GM12872 (cell line): Measurements from ENCODE around the gene MPHOSPH6.

ENCODE experiments used
- TF ChIP-seq, protein P1 (sequence below): IDR thresholded peaks from 3 replicates; pipeline ENCODE4 v1.5.1; 2011; ENCODE audit warnings: low read depth, mild to moderate bottlenecking, low read length, moderate library complexity; ENCODE audit not compliant: insufficient read depth

MPHOSPH6 gene

DNA sequence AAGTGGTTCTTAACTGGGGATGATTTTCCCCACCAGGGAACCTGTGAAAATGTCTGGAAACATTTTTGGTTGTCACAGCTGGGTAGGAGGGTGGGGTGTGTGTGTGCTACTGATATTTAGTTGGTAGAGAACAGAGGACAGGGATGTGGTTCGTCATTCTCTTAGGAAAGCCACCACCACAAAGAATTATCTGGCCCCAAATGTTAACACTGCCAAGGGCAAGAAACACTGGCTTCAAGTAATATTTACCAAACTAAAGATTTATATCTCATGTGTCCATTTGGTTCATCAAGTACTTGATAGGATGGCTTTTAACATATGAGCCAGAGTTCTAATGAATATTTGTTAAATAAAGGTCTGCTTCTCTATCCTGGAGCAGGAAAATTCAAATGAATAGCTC is 19.5 kb downstream of the MPHOSPH6 start:
- TF ChIP-seq, protein P1, sequence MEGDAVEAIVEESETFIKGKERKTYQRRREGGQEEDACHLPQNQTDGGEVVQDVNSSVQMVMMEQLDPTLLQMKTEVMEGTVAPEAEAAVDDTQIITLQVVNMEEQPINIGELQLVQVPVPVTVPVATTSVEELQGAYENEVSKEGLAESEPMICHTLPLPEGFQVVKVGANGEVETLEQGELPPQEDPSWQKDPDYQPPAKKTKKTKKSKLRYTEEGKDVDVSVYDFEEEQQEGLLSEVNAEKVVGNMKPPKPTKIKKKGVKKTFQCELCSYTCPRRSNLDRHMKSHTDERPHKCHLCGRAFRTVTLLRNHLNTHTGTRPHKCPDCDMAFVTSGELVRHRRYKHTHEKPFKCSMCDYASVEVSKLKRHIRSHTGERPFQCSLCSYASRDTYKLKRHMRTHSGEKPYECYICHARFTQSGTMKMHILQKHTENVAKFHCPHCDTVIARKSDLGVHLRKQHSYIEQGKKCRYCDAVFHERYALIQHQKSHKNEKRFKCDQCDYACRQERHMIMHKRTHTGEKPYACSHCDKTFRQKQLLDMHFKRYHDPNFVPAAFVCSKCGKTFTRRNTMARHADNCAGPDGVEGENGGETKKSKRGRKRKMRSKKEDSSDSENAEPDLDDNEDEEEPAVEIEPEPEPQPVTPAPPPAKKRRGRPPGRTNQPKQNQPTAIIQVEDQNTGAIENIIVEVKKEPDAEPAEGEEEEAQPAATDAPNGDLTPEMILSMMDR = no peak

DNA sequence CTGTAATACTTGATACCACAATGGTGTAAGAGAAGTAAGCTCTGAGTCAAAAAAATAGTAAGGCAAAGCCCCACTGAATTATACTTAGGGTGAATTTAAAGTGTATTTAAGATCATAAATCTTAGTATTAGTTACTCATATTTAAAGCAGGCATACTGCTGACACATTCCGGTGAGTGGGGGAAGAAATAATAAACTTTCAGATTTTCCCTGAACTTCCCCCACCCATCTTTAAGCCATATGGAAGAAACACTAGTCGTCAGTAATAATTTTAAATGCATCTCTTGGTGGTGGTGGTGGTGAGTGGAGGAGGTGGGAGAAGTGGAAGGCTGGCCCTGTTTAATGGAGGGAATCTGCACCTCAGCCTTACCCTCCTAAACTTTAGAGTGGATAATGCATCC is 20.5 kb downstream of the MPHOSPH6 start:
- TF ChIP-seq, protein P1 = no peak

DNA sequence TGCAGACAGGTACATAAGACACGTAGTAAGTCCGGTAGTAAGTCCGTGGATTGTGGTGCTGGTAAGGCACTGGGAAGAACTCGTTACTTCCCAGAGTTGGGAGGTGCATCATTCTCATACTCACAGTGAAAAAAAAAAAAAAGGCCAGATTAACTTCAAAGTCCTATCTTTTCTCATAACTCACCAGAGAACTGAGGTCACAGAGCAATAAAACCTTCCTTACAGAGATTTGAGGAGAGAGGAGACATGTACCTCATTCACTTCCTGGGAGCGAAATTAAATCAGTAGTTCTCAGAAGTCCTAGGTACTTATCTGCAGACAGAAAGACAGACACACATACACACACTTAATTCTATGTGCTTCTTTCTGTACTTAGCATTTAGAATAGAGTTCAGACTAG is 22.5 kb downstream of the MPHOSPH6 start:
- TF ChIP-seq, protein P1 = no peak

DNA sequence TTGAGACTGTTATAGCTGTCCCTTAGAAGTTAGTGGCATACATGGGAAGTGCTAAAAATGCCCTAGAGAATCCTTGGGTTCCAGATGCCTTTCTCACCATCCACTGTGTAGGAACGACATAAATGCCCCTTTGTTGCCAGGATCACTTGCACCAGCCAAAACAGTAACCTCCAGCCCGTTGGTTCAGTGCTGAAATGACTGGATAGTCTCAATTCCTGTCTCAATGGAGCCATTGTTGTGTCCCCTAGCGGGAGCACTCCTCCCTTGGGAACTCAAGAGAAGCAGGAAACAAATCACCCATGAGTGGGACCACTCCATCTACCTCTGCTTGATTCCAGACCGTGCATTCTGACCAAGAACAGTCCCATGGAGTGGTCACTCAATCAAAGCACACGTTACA is 23.1 kb downstream of the MPHOSPH6 start:
- TF ChIP-seq, protein P1 = no peak

DNA sequence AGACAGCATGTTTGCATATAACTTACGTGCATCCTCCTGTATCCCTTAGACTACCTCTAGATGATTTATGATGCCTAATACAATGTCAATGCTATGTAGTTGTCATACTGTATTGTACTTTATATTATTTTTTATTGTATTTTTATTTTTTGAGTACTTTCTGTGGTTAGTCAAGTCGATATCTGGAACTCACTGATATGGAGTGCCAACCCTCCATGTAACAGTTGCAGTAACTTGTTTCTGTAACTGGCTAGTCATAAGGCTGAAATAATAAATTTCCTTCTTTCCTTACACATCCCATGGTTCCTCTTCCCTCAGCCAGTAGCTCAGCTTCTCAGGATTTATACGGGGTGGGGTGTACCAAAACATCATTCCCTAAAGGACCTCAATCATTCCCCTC is 23.5 kb downstream of the MPHOSPH6 start:
- TF ChIP-seq, protein P1 = no peak

DNA sequence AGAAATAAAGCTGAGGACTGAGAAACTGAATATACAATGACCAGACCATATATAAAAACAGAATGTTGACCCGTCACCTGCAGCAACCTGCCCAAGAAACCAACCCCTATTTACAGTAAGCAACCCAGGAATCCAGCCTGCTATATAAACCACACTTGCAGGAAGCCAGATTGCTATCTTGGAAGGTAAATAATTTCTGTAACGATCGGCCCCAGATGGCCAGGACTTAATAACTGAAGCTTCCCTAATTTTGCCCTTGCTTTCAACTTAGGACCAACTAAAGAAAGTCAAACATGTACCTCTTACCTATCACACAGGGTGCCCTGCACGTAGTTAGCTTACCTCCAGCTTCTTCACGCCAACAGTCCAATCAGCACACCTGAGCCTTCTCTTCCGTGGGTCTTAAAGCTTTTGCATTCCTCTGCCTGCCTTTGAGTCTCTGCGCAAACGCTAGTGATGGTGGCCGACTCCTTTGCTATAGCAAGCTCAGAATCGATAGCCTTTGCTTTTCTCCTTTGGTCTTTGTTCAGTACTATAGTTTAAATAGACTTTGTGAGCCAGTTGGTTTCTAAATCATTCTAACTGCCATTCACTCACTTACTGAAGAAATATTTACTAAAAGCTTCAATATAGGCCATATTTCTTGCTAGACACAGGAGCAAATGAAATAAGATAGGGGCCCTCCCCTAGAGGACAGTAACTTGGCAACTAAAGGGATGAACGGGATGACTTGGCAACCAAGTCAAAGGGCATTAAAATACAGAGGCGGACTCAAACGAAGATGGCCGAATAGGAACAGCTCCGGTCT is 31.3 kb downstream of the MPHOSPH6 start:
- TF ChIP-seq, protein P1 = no peak

DNA sequence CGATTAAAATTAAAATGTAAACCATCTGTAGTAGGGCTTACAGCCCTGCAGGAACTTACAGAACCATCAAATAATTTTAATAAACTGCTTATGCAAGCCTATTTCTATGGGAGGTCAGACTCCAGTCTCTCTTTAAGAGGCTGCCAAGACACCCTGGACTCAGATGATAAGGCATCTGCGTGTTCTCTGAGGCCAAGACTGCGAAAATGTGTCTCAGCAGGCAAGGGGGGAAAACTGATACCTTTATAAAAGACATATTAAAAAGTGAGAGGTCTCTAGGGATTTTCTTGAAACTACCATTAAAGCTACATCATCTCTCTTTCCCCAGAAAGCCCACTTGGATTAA is 32.2 kb downstream of the MPHOSPH6 start:
- TF ChIP-seq, protein P1 = no peak
